Gastroesophageal sphincter (tissue), 3 donors: ENCODE data around the gene TNFAIP6.

Experiments used
- CTCF ChIP-seq, 4 experiments: fragments of 200-600 bp in 2 of 4; fragments of 450-650 bp in 2 of 4; sonication (generic) in 1 of 4; IDR thresholded peaks; one replicate each; pipeline ENCODE4 v1.5.1; 2017 to 2019; ENCODE audit warnings: antibody characterized with exemption in 4 of 4, mild to moderate bottlenecking in 2 of 4, moderate library complexity in 2 of 4
- EP300 ChIP-seq: sonication (generic); formaldehyde crosslinking; IDR thresholded peaks from one replicate; pipeline ENCODE4 v1.6.1; 2017; ENCODE audit warnings: antibody characterized with exemption, mild to moderate bottlenecking
- POLR2AphosphoS5 ChIP-seq: sonication (generic); formaldehyde crosslinking; IDR thresholded peaks from one replicate; pipeline ENCODE4 v1.6.1; 2017; ENCODE audit warnings: antibody characterized with exemption

- TF ChIP-seq CTCF (IDR thresholded peaks at IDR 0.05) (no peak), POLR2AphosphoS5 (no peak), EP300 (no peak)
Measured at GRCh38 chr2:151350579-151351195, 6.7 kb upstream of the TNFAIP6 start.
